Stimulated activated CD8-positive, alpha-beta memory T cell treated with anti-CD3 and anti-CD28 coated beads, Interleukin-4, amount 100 ng/mL, for 1 hour (primary cell): ENCODE results near the gene TOM1.

Experiments
- DNase-seq, 2 donors: peaks; one replicate each; pipeline ENCODE4 v3.0.0-alpha.2; 2020; ENCODE audit warnings: low read depth in 2 of 2, low spot score in 1 of 2

TOM1 gene

GRCh38 chr22:35367331-35367886 is 67.7 kb downstream of the TOM1 start:
- DNase-seq, result no peak

- DNase-seq, result no peak
These were observed 68.7 kb downstream of the TOM1 start for GRCh38 chr22:35368386-35368785.

DNA sequence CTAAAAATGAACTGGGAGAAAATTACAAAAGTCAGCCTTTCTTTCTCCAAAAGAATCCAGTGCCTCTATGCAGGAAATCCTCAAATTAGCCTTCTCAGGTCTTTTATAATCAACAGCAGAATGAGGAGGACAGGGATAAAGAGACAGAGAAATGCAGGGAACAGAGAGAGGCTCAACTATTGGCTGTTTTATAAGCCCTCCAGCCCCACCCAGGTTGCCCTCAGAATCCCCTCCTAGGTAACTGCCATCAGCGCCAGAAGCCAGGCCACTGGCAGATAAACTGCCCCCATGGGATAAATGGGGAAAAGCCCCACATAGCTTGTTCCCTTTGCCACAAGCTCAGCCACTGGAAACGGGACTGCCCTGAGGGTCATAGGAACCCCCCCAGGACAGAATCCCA is 70.3 kb downstream of the TOM1 start:
- DNase-seq, result no peak

DNA sequence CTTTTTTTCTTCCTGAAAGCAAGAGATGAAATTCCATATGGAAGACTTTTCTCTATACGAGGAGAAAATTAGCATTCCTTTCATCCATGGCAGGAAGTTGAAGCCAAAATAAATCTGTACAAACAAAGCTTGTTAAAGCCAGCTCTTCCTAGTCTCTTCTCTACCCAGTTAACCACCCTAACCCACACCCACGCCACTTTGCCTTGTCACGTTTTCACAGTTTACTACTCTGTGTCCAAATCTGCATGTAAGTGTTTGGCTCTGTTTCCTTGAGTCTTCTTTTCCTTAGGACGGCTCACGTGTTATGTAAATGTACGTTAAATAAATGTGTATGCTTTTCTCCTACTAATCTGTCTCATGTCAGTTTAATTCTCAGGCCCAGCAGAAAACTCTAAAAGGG is 74.1 kb downstream of the TOM1 start:
- no peak for DNase-seq

- no peak for DNase-seq
These were observed 75.3 kb downstream of the TOM1 start for GRCh38 chr22:35375031-35375430.

DNA sequence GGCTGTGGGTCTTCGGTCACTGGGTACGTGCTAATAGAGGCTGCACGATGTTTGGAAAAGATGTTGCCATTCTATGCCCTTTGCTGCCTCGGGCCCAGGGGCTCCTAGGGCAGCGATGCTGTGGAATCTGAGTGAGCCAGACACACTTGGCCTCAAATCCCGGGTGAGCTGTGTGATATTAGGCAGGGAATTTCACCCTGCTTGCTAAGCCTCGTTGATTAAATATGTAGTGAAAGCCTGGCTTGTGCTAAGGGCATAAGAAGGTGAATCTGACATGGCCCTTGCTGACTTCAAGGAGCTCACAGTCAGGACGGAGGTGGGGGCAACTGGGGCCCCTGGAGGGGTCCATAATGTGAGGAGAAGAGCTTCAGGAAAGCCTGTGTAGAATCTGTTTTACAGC is 75.8 kb downstream of the TOM1 start:
- no peak for DNase-seq

DNA sequence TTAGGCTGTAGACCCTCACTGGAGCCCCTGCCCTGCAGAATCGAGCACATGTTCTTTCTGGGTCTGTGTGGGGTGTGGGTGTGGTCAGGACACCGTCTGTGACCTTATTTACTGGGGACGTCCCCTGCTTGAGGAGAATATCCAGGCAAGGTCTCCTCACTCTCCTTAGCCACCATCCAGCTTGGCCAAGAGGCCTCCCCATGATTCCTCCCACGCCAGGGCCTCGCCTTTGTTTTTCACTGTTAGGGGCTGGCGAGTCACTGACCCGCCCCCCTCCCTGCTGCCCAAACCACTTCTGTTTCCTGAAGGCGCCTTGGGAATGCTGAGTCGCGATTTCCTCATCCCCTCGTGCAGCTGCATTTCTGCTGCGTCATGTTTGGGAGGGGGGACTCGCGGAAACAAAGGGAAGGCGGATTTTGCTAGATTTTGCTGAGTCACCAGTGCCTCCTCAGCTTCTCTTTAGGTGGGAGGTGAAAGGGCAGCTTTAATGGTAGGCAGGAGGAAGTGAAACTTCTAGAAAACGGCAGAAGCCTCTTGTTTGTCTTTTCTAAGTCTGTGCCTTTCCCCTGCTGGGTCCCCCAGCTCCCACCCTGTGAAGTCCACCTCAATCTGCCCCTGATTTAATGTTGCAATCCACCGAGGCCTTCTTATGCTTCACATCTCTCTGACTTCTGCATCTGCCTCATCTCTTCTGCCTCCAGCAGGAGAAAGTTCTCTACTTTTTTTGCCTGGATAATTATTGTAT is 77.2 kb downstream of the TOM1 start:
- DNase-seq, result no peak

- DNase-seq, result no peak
These were observed 78.0 kb downstream of the TOM1 start for GRCh38 chr22:35377735-35378134.

GRCh38 chr22:35378621-35379020 is 78.9 kb downstream of the TOM1 start:
- no peak for DNase-seq

GRCh38 chr22:35379146-35379993 is 79.7 kb downstream of the TOM1 start:
- no peak for DNase-seq

DNA sequence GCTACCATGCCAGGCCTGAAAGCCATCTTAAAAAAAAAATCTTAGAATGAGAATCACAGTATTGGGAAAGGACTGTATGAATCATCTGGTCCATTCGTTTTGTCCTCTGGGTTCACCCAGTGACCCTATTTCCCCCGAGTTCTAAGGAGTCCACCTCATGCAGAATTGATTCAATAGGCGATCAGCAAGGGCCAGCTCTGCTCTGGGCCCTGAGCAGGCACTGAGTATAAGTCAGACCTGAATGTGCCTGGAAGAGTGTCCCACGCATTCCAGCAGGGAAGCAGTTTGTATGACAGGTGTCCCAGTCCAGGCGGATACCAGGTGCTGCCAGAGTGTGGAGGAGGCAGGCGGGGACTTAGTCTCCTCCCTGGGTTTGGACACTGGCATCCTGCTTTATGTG is 80.3 kb downstream of the TOM1 start:
- no peak for DNase-seq

DNA sequence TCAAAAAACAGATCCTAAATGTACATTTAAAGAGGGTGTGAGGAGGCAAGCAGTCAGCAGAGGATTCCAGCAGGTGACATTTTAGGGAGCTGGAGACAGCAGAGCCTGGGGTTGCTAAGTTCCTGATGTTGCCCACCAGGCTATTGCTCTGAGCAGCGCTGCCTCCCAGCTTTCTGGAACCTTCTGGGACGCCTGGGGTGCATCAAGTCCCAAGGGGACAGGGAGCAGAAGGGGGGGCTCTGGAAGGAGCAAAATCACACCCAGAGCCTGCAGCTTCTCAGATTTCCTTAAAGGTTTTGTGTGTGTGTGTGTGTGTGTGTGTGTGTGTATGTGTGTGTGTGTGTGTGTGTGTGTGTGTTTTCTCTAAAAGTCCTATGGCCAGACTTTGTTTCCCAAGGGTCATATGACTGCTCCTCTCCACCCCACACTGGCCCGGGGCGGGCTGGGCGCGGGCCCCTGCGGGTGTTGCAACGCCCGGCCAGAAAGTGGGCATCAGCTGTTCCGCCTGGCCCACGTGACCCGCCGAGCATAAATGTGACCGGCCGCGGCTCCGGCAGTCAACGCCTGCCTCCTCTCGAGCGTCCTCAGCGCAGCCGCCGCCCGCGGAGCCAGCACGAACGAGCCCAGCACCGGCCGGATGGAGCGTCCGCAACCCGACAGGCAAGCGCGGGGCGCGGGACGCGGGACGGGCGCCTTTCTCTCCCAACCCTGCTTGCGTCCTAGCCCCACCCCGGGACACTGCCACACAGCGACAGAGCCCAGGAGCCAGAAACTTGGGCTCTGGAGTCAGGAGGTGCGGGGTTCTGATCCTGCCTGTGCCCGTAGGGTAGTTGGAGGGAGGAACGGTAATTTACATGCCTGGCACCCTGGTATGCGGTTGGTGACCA is 81.1 kb downstream of the TOM1 start, which contains the start of gene HMOX1:
Gene HMOX1 (plus strand): TSS at position 560 of the 887 bp plus-strand sequence. CDS start 78 bp downstream, at position 638.
- peak in 1 of 2 donors; percentile 21 for DNase-seq

DNA sequence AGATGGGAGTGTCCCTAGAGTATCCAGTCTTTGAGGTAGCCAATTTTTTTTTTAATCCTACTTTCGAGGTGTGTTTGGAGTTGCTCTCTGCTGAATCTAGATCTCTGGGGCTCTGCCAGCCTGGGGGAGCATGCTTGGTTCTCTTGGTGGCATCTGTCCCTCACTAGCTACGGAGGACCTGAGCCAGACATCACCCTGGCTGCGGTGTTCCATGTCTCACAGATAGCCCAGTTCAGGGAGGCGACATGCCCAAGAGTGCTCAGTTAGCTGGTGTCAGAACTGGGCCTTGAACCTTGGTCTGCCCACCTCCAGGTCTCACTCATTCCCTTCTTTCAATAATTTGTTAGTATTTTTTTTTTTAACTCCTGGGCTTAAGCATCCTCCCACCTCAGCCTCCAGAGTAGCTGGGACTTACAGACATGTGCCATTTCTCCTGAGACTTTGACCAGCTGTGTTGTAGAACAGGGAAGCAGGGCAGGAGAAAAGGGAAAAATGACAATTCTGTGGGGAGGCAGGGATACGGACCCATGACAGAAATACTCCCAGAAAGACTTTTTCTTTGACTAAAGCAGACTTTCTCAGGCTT is 81.8 kb downstream of the TOM1 start:
- DNase-seq, result no peak

DNA sequence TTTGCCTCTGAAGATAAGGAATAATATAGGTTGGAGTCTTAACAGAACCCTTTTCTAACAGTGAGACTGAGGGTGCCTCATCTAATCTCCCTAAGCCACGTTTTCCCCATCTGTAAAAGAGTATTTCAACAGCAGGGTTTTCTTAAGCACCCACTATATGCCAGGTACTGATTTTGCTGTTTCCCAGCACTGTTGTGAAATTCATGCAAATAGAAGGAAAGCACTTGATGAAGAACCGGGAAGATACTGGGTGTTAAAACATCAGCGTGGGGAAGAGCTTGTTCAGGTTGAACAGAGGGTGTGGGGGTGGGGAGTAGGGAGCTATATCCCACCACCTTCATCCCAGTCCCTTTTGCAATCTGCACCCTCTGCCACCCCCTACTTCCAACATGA is 84.0 kb downstream of the TOM1 start:
- no peak for DNase-seq

GRCh38 chr22:35384527-35384926 is 84.8 kb downstream of the TOM1 start:
- DNase-seq, result no peak

DNA sequence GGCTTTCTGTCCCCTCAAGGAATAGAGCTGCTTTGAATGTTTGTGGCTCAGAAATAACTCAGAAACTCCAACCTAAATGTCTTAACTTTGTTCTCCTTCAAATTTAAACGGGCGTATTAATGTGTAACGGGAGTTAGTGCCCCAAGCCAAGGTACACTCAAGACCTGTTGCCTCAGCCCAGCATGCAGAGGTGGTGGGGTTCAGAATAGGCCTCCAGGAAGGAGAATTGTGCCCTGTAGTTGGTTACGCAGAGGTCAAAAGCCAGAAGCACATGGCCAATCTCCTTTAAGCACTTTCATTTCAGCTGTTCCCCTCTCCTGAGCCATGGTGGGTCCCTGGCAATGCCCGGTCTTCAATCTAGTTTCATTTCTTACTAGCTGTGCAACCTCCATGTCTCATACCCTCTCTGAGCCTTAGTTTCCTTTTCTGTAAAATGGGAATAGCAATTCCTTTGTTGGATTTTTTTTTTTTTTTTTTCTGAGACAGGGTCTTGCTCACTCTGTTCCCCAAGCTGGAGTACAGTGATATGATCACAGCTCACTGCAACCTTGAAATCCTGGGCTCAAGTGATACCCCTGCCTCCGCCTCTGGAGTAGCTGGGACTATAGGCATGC is 85.4 kb downstream of the TOM1 start:
- no peak for DNase-seq

DNA sequence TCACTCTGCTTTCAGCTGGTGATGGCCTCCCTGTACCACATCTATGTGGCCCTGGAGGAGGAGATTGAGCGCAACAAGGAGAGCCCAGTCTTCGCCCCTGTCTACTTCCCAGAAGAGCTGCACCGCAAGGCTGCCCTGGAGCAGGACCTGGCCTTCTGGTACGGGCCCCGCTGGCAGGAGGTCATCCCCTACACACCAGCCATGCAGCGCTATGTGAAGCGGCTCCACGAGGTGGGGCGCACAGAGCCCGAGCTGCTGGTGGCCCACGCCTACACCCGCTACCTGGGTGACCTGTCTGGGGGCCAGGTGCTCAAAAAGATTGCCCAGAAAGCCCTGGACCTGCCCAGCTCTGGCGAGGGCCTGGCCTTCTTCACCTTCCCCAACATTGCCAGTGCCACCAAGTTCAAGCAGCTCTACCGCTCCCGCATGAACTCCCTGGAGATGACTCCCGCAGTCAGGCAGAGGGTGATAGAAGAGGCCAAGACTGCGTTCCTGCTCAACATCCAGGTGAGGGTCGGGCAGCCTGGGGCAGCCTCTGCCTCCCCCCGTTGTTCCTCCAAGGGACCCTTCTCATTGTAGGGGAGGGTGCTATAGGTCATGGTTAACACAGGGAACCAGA is 87.1 kb downstream of the TOM1 start:
- no peak for DNase-seq

DNA sequence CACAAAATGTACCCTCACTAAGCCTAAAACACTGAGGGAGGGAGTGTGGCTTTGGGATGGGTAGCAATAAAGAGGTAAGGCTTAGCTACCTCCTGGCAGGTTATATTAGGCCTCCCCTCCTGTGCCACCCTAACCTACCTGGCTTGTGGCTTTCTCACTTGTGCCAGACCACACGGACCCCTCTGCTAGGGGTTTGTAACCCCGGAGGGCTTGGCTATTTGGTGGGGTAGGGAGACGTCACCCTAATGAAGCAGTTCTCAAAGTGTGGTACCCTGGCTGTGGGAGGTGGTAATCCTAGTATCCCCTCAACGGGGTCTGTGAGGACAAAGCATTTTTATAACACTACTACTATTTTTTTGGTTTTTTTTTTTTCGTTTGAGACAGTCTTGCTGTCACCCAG is 91.2 kb downstream of the TOM1 start:
- DNase-seq, result no peak

- DNase-seq, result no peak
These were observed 92.7 kb downstream of the TOM1 start for GRCh38 chr22:35392357-35392756.
